ENCODE data around the gene KANK2.
"Not testable (repeated sequence)": the region's sequence is repeated elsewhere in the genome, so short reads cannot be mapped to it uniquely, and the experiment has no call there.

The KANK2 gene

GRCh38 chr19:11179716-11180297 lies 17.5 kb downstream of the KANK2 start:
- TF ChIP-seq ZNF274 (IDR thresholded peaks at IDR 0.05; ENCODE audit: low read depth, low read length): no peak

GRCh38 chr19:11179145-11179465 lies 18.2 kb downstream of the KANK2 start:
- not testable (repeated sequence) for H3K4me3 ChIP-seq (ENCODE audit: low read length)

More at GRCh38 chr19:11179716-11180297, 17.5 kb downstream of the KANK2 start:
- peak overlapping the region; percentile 39; the same call in 1 of the 2 replicates for H3K4me3 ChIP-seq (ENCODE audit: low read length)

- no peak overlapping the region for H3K4me3 ChIP-seq (ENCODE audit: low read length)
Measured at GRCh38 chr19:11177592-11177991, 19.8 kb downstream of the KANK2 start.

GRCh38 chr19:11176466-11177193 lies 20.7 kb downstream of the KANK2 start:
- no peak for TF ChIP-seq ZNF274 (IDR thresholded peaks at IDR 0.05; ENCODE audit: low read depth, low read length)
- H3K4me3 ChIP-seq (ENCODE audit: low read length): no peak overlapping the region

More at GRCh38 chr19:11177592-11177991, 19.8 kb downstream of the KANK2 start:
- no peak for TF ChIP-seq ZNF274 (IDR thresholded peaks at IDR 0.05; ENCODE audit: low read depth, low read length)

- H3K4me3 ChIP-seq (ENCODE audit: low read length): no peak overlapping the region
- TF ChIP-seq ZNF274 (IDR thresholded peaks at IDR 0.05; ENCODE audit: low read depth, low read length): no peak
Measured at GRCh38 chr19:11175920-11176319, 21.4 kb downstream of the KANK2 start.

GRCh38 chr19:11174336-11174735 lies 23.0 kb downstream of the KANK2 start:
- TF ChIP-seq ZNF274 (IDR thresholded peaks at IDR 0.05; ENCODE audit: low read depth, low read length): no peak
- no peak overlapping the region for H3K4me3 ChIP-seq (ENCODE audit: low read length)

GRCh38 chr19:11173516-11174155 lies 23.7 kb downstream of the KANK2 start:
- no peak overlapping the region for H3K4me3 ChIP-seq (ENCODE audit: low read length)
- no peak for TF ChIP-seq ZNF274 (IDR thresholded peaks at IDR 0.05; ENCODE audit: low read depth, low read length)

- no peak for TF ChIP-seq ZNF274 (IDR thresholded peaks at IDR 0.05; ENCODE audit: low read depth, low read length)
- no peak overlapping the region for H3K4me3 ChIP-seq (ENCODE audit: low read length)
Measured at GRCh38 chr19:11172576-11172975, 24.8 kb downstream of the KANK2 start.

GRCh38 chr19:11171144-11171543 lies 26.2 kb downstream of the KANK2 start:
- no peak for TF ChIP-seq ZNF274 (IDR thresholded peaks at IDR 0.05; ENCODE audit: low read depth, low read length)
- H3K4me3 ChIP-seq (ENCODE audit: low read length): no peak overlapping the region

GRCh38 chr19:11169896-11170678 lies 27.3 kb downstream of the KANK2 start:
- no peak overlapping the region for H3K4me3 ChIP-seq (ENCODE audit: low read length)
- no peak for TF ChIP-seq ZNF274 (IDR thresholded peaks at IDR 0.05; ENCODE audit: low read depth, low read length)

GRCh38 chr19:11168568-11168967 lies 28.8 kb downstream of the KANK2 start:
- TF ChIP-seq ZNF274 (IDR thresholded peaks at IDR 0.05; ENCODE audit: low read depth, low read length): no peak
- H3K4me3 ChIP-seq (ENCODE audit: low read length): no peak overlapping the region

GRCh38 chr19:11166281-11167142 lies 30.8 kb downstream of the KANK2 start:
- no peak overlapping the region for H3K4me3 ChIP-seq (ENCODE audit: low read length)
- no peak for TF ChIP-seq ZNF274 (IDR thresholded peaks at IDR 0.05; ENCODE audit: low read depth, low read length)

- H3K4me3 ChIP-seq (ENCODE audit: low read length): no peak overlapping the region
- no peak for TF ChIP-seq ZNF274 (IDR thresholded peaks at IDR 0.05; ENCODE audit: low read depth, low read length)
Measured at GRCh38 chr19:11165486-11166030, 31.8 kb downstream of the KANK2 start.

Data from GM08714 (cell line).